Stimulated activated CD4-positive, alpha-beta T cell treated with anti-CD3 and anti-CD28 coated beads, Interleukin-4, amount 100 ng/mL, for 24 hours (primary cell): ENCODE measurements around the gene EFTUD2.

Experiments used
- DNase-seq: peaks from one replicate; pipeline ENCODE4 v3.0.0-alpha.2; 2020

Gene EFTUD2

GRCh38 chr17:44910231-44911106, 11.2 kb upstream of the EFTUD2 start:
- DNase-seq = no peak

- DNase-seq = no peak
Observed at GRCh38 chr17:44909681-44910144, 10.5 kb upstream of the EFTUD2 start.

- no peak for DNase-seq
Observed at GRCh38 chr17:44908761-44909326, 9.6 kb upstream of the EFTUD2 start.

GRCh38 chr17:44907729-44908470, 8.7 kb upstream of the EFTUD2 start:
- DNase-seq = no peak

DNA sequence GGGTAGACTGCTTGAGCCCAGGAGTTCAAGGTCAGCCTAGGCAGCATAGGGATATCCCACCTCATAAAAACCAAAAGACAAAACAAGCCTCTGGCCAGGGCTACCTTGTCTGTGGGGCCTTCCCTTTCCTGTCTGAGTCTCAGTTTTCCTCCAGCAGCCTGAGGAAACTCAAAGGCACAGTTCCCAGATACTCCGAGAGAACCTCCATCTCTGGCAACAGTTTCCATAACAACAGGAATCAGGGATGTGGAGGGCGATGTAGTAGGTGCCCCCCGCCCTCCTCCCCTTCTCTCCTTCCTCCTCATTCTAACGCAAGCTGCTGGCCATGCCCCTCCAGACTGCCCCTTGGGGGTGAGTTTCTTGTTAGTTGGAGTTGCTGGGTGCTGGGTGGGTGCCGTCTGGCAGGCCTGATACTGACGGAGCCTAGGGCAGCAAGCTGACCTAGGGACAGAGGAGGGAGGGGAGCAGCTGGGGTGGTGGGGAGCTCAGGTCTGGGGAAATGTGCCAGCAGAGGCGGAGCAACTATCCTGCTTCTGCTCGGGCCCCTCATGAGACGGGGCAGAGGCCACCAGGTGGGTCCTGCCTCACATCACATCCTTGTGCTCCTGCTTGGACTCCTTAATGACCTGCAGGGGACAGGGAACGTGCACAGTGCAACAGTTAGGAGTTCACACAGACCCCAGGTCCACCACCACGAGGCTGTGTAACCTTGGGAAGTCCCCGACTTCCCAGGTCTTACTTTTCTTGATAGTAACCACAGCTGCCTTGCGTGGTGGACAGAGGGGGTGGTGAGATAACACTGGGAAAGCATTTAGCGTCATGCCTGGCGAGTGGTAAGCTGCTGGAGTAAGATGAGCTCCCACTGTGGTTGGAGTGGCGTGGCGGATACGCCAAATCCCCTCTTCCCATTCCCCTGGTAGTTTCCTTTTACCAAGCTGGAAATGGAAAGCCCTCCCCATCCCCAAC, 7.8 kb upstream of the EFTUD2 start:
- no peak for DNase-seq

- DNase-seq = no peak
Observed at GRCh38 chr17:44906010-44906646, 6.9 kb upstream of the EFTUD2 start.

DNA sequence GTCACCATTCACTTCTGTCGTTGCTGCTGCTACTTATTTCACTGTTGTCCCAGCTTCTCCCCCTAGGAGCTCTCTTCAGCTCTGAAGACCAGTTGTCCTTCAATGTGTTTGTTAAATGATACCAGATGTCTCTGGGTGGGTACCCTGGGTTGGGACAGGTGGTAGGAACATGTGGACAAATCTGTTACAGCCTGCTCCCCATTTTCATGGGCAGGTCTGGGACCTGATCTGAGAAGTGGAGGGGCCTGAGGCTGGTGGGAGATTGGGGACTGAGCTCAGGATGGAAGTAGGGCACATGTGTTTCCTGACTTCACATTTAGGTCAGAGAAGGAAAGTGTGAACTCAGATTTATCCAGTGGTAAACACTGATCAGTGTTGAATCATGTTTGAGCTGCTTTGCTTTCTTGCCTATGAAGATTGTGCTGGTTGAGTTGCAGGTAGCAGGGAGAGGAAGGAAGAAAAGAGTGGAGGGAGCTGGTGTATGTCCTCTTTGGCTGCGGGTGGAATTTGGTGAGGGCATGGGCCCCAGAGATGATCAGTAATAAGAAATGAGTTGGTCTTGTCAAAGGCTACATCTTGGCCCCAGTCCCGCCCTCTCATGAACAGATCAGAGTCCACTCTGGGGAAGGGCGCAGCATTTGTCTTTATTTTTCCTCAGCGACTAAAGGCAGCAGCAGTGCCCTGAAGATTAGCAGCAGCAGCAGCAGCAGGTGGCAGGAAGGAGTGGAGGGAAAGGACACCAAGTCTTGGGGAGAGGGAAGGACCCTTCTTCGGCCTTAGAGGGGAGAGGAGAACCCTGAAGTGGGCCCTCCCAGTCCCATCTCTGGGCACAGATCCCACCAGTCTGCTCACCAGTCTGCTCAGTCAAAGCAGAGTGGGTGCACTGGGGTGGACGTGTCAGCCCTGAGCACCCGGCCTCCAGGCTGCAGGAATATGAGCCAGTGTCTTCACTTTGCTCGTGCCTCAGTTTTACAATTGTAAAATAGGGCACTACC, 6.1 kb upstream of the EFTUD2 start:
- no peak for DNase-seq

- no peak for DNase-seq
Observed at GRCh38 chr17:44904001-44904984, 5.0 kb upstream of the EFTUD2 start.

DNA sequence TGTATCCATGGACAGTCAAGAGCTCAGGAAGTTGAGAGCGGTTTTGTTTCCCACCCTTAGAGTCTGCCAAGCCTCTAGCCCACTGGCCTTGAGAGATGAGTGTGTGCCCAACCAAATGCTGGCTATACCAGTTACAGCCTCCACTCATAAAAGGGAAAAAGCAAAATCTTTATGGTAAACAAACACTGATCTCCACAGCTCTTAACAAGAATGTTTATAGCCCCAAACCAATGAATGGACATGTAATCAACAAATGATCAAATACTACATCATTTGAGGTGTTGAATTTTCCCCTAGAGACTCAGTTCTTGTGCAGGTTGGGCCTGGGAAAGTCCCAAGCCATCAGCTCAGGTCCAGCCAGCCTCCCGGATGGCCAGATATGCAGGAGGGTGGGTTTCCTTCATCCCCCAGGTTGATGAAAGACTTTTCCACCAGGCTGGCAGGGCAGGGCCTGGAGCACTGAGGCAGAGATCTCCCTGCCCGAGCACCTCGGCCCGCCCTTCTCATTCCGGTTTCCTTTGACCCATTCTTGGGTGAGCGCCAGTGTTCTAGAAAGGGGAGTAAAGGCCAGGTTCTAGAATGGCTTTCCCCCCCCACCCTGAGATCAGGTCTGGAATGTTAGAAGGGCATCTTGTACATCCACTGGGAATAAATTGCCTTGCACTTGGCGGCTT, 3.9 kb upstream of the EFTUD2 start:
- DNase-seq = no peak

- no peak for DNase-seq
Observed at GRCh38 chr17:44902135-44902760, 3.0 kb upstream of the EFTUD2 start.

DNA sequence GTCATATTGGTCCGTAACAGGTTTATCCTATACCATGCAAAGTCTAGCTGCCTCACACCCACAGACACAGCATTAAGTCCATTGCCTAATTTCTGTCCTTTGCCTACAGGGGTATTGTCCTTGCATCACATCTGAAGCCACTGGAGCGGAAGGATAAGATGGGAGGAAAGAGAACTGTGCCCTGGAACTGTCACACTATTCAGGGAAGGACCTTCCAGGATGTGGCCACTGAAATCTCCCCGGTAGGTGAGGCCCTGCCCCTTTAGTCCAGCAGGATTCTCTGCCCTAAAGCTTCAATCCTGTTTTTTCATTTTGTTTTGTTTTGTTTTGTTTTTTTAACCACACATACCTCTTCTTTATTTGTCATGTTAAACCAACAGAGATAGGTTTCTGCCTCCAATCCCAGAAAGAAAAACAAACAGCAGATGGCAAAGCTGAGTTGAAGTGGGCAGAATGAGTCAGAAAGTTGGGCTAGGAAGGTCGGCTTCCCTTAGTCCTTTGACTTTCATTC, 2.2 kb upstream of the EFTUD2 start:
- no peak for DNase-seq

GRCh38 chr17:44900894-44901293, 1.6 kb upstream of the EFTUD2 start:
- DNase-seq = no peak

DNA sequence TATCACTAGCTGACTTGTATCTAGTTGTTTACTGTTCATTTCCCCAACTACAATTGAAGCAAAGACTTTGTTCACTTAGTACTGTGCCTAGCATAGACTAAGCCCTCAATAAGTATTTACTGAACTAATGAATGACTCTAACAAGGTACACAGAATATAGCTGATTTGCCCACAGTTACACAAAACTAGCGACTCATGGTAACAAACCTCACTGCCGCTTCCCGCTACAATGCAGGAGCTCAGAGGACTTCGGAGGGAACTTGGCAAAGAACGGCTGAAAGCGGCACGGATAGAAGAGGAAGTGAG, 524 bp downstream of the EFTUD2 start:
- no peak for DNase-seq

DNA sequence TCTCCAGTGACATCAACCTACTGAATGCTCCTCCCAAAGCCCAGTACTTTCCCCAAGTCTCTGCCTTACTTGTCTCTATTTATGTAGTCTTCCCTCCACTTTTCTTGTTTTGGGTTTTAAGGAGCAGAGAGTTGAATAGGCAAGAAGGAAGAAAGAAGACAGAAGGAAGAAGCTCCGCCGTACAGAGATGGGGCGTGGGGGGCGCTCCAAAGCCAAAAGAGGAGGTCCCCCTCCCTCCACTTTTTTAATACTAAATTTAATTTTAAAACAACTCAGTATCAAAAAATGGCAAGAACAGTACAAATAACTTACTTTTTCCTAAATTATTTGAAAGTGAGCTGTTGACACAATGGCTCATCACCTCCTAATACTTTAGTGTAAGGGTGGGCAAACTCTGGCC, 4.6 kb downstream of the EFTUD2 start:
- DNase-seq = no peak

DNA sequence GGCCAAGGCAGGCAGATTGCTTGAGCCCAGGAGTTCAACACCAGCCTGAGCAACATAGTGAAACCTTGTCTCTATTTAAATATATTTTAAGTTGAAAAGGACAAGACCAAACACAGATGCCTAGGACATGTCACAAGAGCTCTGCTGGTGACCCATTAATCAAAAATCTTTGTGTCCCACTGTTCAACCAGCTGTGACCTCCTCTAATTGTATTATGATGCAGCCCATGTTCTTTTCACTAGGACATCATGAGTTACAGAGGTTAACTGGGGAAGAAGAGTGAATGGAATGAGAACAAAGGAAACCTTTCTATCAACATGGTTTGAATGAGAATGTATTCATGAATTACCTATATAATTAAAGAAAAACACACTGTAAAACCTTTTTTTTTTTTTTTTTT, 7.0 kb downstream of the EFTUD2 start:
- DNase-seq = no peak

GRCh38 chr17:44889003-44889402, 10.2 kb downstream of the EFTUD2 start:
- no peak for DNase-seq

DNA sequence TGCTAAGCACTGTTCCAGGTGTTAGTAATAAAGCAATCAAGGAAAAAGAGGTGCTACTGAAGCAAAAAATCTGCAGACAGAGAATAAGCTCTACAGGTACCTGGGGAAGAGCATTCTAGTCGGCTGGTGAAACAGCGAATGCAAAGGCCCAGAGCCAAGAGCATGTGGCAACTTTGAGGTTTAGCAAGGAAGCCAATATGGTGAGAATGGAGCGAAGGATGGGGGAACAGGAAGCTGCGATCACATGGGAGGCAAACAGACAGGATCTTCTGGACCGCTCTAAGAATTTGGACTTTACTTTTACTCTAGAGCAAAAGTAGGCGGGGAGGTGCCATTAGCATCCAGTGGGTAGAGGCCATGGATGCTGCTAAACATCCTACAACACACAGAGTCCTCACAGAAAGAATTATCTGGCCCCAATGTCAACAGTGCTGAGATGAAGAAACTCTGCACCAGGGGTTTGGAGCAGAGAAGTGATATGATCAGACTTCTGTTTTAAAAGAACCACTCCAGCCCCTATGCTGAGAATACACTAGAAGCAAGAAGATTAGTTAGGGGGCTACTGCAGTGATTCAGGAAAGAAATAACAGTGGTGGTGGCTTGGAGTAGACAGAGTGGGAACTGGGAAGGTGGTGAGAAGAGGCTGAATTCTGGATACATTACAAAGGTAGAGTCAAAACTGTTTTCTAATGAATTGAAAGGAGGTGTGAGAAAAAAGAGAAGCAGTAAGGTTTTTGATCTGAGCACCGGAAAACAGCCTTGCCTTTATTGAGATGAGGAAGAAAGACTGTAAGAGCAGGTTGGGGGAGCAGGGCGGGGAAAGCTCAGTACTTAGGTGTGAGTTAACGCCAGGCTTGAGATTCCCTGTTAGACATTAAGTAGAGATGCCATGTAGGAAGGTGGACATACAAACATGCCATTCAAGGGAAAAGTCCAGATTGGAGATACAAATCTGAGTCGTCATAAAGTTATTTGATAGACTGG, 11.0 kb downstream of the EFTUD2 start:
- no peak for DNase-seq
